ENCODE data around the gene LCNL1. TPM values are rescaled to one million over a fixed set of nuclear protein-coding genes. Genes with fewer than 3 reads are reported as not detected.

LCNL1 gene
- total and polyA plus RNA-seq, 2 experiments from 2014 or later: 0.13 to 0.47 TPM

- no peak for TF ChIP-seq EZH2 (IDR thresholded peaks at IDR 0.05; ENCODE audit: borderline replicate concordance)
- no peak for TF ChIP-seq EZH2phosphoT487 (IDR thresholded peaks at IDR 0.05; ENCODE audit: low read depth, severe bottlenecking, unreplicated experiment)
- no peak for TF ChIP-seq CTCF (IDR thresholded peaks at IDR 0.05; ENCODE audit: poor library complexity)
- H4K20me1 ChIP-seq (ENCODE audit: insufficient read depth, poor library complexity, severe bottlenecking): no peaks in the 10 kb centered on the region
- WGBS (ENCODE audit: low lambda C conversion rate, missing lambda C conversion rate): 87% methylated on average over 7 of the region's 11 CpGs
Measured at GRCh38 chr9:136970361-136970760, 12.4 kb upstream of the LCNL1 start.

GRCh38 chr9:136971746-136972145, 11.0 kb upstream of the LCNL1 start:
- TF ChIP-seq EZH2 (IDR thresholded peaks at IDR 0.05; ENCODE audit: borderline replicate concordance) (no peak), EZH2phosphoT487 (IDR thresholded peaks at IDR 0.05; ENCODE audit: low read depth, severe bottlenecking, unreplicated experiment) (no peak), CTCF (IDR thresholded peaks at IDR 0.05; ENCODE audit: poor library complexity) (no peak)
- WGBS (ENCODE audit: low lambda C conversion rate, missing lambda C conversion rate): 82% methylated on average over 14 of the region's 14 CpGs
- H3K4me3 ChIP-seq: no peak overlapping the region
- DNase-seq (ENCODE audit: low spot score): no peak
- no peaks in the 10 kb centered on the region for H3K9me2 ChIP-seq (replicated peaks; ENCODE audit: insufficient read depth)
- no peaks in the 10 kb centered on the region for H3K27me3 ChIP-seq
- no peak overlapping the region for H3K27ac ChIP-seq
- no peaks in the 10 kb centered on the region for H3K4me1 ChIP-seq (ENCODE audit: insufficient read depth)
- H4K20me1 ChIP-seq (ENCODE audit: insufficient read depth, poor library complexity, severe bottlenecking): no peaks in the 10 kb centered on the region
- H3K36me3 ChIP-seq (replicated peaks; ENCODE audit: insufficient read depth, low read depth): no peaks in the 10 kb centered on the region
- no peaks in the 10 kb centered on the region for H3K9me3 ChIP-seq (ENCODE audit: low read depth)
- no peaks in the 10 kb centered on the region for H3K79me2 ChIP-seq
- no peak overlapping the region for H3K4me2 ChIP-seq
- no peak overlapping the region for H2AFZ ChIP-seq

More at GRCh38 chr9:136970361-136970760, 12.4 kb upstream of the LCNL1 start:
- Histone ChIP-seq H3K27me3 (no peaks in the 10 kb centered on the region), H3K79me2 (no peaks in the 10 kb centered on the region), H2AFZ (no peak overlapping the region), H3K4me3 (no peak overlapping the region), H3K27ac (no peak overlapping the region), H3K9me3 (ENCODE audit: low read depth) (no peaks in the 10 kb centered on the region), H3K9me2 (replicated peaks; ENCODE audit: insufficient read depth) (no peaks in the 10 kb centered on the region), H3K36me3 (replicated peaks; ENCODE audit: insufficient read depth, low read depth) (no peaks in the 10 kb centered on the region), H3K4me2 (no peak overlapping the region), H3K4me1 (ENCODE audit: insufficient read depth) (no peaks in the 10 kb centered on the region)
- no peak for DNase-seq (ENCODE audit: low spot score)

- Histone ChIP-seq H3K4me1 (ENCODE audit: insufficient read depth) (no peaks in the 10 kb centered on the region), H3K27ac (no peak overlapping the region), H2AFZ (no peak overlapping the region), H3K4me3 (no peak overlapping the region), H4K20me1 (ENCODE audit: insufficient read depth, poor library complexity, severe bottlenecking) (no peaks in the 10 kb centered on the region), H3K9me2 (replicated peaks; ENCODE audit: insufficient read depth) (no peaks in the 10 kb centered on the region), H3K4me2 (no peak overlapping the region), H3K36me3 (replicated peaks; ENCODE audit: insufficient read depth, low read depth) (no peaks in the 10 kb centered on the region), H3K79me2 (no peaks in the 10 kb centered on the region), H3K9me3 (ENCODE audit: low read depth) (no peaks in the 10 kb centered on the region), H3K27me3 (no peaks in the 10 kb centered on the region)
- TF ChIP-seq CTCF (IDR thresholded peaks at IDR 0.05; ENCODE audit: poor library complexity) (no peak), EZH2phosphoT487 (IDR thresholded peaks at IDR 0.05; ENCODE audit: low read depth, severe bottlenecking, unreplicated experiment) (no peak), EZH2 (IDR thresholded peaks at IDR 0.05; ENCODE audit: borderline replicate concordance) (no peak)
- WGBS (ENCODE audit: low lambda C conversion rate, missing lambda C conversion rate): 95% methylated on average over 6 of the region's 11 CpGs
- DNase-seq (ENCODE audit: low spot score): no peak
Measured at GRCh38 chr9:136972335-136972734, 10.5 kb upstream of the LCNL1 start.

- Histone ChIP-seq H3K4me2 (no peak overlapping the region), H3K27ac (no peak overlapping the region), H3K9me3 (ENCODE audit: low read depth) (no peaks in the 10 kb centered on the region), H3K9me2 (replicated peaks; ENCODE audit: insufficient read depth) (no peaks in the 10 kb centered on the region), H2AFZ (no peak overlapping the region), H3K27me3 (no peaks in the 10 kb centered on the region), H4K20me1 (ENCODE audit: insufficient read depth, poor library complexity, severe bottlenecking) (no peaks in the 10 kb centered on the region), H3K36me3 (replicated peaks; ENCODE audit: insufficient read depth, low read depth) (no peaks in the 10 kb centered on the region), H3K79me2 (no peaks in the 10 kb centered on the region), H3K4me3 (no peak overlapping the region), H3K4me1 (ENCODE audit: insufficient read depth) (no peaks in the 10 kb centered on the region)
- 86% methylated on average over 10 of the region's 13 CpGs for WGBS (ENCODE audit: low lambda C conversion rate, missing lambda C conversion rate)
- TF ChIP-seq CTCF (IDR thresholded peaks at IDR 0.05; ENCODE audit: poor library complexity) (no peak), EZH2phosphoT487 (IDR thresholded peaks at IDR 0.05; ENCODE audit: low read depth, severe bottlenecking, unreplicated experiment) (no peak), EZH2 (IDR thresholded peaks at IDR 0.05; ENCODE audit: borderline replicate concordance) (no peak)
- no peak for DNase-seq (ENCODE audit: low spot score)
Measured at GRCh38 chr9:136972743-136973142, 10.1 kb upstream of the LCNL1 start.

Data from hepatocyte (in vitro differentiated cells).